CD4-positive, alpha-beta T cell treated with Interleukin-4 for 1 hour (primary cell): Measurements from ENCODE around the gene ARHGEF17.
"Not testable (repeated sequence)": the region's sequence is repeated elsewhere in the genome, so short reads cannot be mapped to it uniquely, and the experiment has no call there.

Experiments
- DNase-seq, 2 donors: peaks; one replicate each; pipeline ENCODE4 v3.0.0-alpha.2; 2020 to 2022

ARHGEF17 gene, protein sequence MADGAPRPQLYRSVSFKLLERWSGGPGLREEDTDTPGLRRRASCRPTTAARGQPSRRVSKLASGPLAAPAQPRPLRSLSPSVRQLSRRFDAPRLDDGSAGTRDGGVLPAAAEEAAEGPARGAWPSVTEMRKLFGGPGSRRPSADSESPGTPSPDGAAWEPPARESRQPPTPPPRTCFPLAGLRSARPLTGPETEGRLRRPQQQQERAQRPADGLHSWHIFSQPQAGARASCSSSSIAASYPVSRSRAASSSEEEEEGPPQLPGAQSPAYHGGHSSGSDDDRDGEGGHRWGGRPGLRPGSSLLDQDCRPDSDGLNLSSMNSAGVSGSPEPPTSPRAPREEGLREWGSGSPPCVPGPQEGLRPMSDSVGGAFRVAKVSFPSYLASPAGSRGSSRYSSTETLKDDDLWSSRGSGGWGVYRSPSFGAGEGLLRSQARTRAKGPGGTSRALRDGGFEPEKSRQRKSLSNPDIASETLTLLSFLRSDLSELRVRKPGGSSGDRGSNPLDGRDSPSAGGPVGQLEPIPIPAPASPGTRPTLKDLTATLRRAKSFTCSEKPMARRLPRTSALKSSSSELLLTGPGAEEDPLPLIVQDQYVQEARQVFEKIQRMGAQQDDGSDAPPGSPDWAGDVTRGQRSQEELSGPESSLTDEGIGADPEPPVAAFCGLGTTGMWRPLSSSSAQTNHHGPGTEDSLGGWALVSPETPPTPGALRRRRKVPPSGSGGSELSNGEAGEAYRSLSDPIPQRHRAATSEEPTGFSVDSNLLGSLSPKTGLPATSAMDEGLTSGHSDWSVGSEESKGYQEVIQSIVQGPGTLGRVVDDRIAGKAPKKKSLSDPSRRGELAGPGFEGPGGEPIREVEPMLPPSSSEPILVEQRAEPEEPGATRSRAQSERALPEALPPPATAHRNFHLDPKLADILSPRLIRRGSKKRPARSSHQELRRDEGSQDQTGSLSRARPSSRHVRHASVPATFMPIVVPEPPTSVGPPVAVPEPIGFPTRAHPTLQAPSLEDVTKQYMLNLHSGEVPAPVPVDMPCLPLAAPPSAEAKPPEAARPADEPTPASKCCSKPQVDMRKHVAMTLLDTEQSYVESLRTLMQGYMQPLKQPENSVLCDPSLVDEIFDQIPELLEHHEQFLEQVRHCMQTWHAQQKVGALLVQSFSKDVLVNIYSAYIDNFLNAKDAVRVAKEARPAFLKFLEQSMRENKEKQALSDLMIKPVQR (N-terminal part only)

DNA sequence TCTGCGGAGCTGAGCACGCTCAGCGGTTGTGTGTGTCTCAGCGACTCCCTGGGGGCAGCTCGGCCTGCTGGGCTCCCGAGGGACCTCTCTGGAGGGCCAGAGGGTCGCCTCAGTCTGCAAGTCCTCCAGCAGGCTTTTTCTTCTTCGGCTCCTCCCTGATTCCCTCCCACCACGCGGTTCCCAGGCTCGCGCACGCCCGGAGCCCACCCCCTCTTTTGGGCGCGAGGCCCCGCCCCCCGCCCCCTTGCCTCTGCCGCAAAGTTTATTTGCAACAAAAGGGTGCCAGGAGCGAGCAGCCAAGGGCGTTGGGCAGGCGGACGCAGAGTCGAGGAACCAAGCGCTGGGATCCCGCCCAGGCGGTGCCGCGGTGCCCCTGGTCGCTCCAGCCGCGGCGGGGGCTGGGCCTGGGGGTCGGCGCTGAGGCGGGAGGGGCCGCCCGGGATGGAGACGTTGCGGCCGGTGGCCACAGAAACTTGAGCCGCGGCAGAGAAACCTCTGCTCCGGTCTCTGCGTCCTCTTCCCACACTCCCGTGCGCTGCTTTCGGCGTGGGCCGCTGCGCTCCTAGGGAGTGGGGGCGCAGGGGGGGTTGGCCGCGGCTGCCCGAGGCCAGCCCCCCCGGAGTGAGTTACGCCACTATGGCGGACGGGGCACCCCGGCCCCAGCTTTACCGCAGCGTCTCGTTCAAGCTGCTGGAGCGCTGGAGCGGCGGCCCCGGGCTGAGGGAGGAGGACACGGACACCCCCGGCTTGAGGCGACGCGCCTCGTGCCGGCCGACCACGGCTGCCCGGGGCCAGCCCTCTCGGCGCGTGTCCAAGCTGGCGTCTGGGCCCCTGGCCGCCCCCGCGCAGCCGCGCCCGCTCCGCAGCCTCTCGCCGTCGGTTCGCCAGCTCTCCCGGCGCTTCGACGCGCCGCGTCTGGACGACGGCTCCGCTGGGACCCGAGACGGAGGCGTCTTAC lies at the start of gene ARHGEF17:
Gene ARHGEF17, plus strand, starts transcription at position 274 of the 958 bp plus-strand sequence. Its CDS starts 363 bp downstream, at position 637.
- no peak for DNase-seq

DNA sequence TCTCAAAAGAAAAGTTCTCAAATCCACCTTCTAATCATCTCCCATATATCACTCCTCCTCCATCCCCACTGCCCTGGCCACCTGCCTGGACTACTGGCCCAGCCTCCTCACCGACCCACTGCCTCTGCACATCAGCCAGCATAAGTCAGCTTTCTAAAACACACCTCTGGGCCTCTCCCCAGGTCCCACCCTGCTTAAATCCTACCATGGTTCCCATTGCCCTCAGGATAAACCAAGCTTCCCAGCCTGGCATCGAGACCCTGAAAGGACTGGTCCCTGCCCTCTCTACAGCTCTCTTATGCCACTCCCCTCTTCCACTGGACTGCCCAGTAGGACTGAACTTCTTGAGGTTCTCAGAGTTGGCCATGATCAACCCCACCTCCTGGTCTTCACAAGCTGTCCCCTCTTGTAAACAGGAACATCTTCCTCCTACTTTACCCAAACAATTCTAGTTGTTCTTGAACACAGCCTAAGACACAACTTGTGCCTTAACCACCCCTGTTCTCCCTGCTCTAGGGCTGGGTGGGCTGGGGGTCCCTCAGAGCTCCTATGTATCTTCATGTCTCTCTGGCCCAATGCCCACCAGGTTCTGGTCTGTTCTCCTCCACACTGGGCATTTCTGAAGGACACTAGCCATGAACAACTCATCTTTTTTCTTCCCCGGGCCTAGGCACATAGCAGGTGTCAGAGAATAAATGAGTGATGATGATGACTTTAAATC lies 48.5 kb upstream of the ARHGEF17 start:
- no peak for DNase-seq

DNA sequence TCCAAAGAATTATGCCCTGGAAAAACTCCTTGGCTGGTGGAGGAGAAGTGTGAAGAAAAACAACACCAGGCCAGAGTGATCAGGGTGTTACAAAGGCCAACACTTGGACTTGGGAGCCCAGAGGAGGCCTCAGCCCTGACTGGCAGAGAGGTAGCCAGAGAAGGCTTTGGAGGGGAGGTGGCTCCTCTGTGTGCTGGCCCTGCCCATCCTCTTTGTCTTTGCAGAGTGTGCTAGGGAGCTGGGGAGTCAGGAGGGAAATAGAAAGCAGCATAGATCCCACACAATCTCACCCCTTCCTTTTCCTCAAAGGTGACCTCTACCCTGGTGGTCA lies 48.0 kb upstream of the ARHGEF17 start:
- DNase-seq = no peak

DNA sequence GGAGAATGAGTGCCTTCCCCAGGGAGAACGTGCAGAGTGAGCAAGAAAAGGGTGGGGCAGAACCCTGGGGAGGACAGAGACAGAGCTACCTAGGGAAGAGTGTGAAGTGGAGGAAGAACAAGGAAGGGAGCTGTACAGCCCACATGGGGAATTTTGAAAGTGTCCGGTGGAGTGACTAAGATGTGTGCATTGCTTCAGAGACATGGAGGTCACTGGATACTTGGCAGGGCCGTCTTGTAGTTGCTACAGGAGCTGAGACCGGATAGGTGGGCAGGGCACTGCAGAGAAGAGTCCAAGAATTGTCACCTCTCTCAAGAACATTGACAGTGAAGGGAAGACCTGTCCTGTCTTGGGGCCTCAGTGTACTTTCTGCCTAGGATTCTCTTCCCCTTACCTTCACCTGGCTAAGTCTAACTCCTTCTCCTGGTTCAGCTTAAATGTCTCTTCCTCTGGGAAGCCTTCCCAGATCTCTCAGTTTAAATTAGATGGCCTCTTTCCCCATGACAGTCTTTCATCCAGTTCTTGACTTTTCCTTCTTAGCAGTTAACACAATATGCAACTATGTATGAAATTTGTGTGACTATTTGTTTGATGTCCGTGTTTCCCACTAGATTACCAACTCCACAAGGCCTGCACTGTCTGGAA lies 45.1 kb upstream of the ARHGEF17 start:
- DNase-seq = no peak

DNA sequence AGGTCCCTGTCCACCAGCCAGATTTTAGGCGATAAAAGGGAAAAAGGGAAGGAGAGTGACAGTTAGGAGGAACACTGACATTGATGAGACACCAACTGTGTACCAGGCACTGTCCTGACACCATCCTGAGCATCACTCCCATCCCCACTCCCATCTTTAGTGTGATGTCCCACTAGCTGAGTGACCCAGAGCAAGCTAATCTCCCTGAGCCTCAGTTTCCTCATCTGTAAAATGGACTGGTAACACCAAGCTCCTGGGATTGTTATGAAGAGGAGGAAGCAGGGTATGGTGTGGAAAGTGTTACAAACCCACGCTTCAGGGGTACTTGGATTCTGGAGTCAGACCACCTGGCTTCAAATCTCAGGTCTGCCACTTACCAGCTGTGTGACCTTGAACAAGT lies 44.4 kb upstream of the ARHGEF17 start:
- DNase-seq = no peak

DNA sequence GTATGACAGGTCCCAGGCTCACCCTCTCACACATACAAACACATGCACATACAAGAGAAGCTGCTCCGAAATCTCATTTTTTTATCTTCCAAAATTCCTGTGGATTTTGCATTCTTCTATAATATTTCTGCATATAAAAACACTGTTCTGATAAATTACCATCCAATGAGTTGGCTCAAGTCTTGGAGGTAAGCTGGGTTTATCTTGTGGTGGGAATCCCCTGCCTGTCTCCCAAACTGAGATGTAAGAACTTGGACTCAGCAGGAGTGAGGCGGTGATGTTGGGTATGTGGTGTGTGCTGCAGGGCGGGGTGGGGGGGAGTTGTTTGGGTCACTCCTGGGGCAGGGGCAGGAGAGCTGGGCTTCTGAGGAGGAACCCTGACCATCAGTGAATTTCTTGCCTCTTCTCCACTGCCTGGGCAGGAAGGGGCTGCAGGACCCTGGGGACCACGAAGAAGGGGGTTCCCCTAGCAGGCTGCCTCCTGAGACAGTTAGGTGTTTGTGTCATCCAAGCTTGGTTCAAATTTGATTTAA lies 42.7 kb upstream of the ARHGEF17 start:
- DNase-seq = no peak

DNA sequence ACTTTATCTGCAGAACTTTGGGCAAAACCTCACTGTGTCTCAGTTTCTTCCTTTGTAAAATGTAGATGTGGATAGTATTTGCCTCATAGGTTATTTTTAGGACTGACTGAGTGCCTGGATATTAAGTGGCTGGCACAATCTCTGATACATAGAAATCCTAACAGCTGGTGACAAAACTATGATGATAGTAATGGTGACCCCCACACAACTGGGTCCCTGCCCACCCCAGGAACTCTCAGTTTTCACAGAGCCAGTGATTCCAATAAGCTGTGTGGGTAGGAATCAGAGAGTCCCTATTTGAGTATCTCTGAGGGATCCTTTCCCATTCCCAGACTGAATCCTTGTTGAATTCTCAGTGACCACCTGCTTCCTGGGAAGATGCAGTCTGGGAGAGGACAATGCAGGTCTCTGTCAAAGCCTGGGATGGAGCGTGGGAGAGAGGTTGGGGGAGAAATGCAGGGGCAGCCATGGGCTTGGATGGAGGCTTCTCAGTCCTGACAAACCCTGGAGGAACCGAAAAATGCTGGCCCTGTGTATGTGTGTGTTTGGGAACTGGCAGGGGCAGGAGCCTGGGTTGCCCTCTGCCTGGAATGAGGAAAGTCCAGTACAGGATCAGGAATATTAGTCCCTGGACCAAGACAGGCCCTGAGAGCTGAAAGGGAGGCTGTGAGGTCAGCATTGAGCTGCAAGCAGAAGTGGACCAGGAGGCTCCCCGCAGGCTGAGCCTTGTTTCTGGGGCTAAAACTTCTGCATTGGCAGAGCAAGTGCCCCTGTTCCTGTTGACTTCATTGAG lies 42.0 kb upstream of the ARHGEF17 start:
- DNase-seq = no peak

DNA sequence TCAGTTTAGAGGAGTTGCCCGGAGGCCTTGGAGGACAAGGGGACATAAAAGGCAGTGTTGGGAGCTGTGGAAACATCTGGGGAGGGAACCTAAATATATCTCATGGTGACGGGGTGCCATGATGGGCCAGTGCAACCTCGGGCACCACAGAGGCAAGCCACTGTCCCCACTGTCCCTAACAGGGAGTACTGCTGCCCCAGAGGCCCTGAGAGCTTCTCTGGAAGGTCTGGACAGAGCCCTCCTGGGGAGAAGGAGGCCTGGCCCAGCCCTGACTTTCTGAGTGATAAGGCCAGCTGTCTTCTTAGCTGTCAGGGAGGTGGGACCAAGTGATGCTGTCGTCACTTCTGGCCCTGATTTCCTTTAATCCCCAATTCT lies 41.4 kb upstream of the ARHGEF17 start:
- no peak for DNase-seq

DNA sequence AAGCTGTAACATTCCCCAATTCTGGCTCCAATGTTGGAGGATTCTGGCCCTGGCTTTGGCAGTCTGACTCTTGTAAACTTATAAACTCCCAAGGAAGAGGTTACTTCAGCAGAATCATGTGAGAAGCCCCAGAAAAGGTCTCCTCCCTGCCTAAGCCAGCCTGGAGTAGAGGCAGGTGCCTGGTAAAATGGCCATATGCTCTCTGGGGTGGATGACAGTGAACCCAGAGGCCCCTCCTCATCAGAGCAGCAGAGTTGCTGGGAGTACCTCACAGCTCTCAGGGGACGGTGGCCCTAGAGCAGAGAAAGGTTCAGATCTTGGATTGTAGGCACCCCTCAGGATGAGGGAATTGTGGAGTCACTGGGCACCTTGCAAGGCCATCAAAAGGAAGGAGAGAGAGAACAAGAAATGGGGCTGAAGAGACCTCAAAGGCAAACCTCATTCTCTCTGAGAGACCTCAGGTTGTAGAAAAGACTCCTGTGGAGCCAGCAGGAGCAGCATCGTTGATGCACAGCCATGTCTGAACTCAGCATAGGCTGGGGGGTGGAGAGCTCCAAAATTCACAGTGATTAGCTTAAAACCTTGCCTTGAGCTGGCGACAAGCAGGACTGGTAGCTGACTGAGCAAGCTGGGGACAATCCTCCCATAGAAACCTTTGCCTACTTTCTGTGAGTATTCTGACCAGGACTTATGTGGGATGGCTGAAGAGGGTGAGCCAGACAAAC lies 40.8 kb upstream of the ARHGEF17 start:
- no peak for DNase-seq

DNA sequence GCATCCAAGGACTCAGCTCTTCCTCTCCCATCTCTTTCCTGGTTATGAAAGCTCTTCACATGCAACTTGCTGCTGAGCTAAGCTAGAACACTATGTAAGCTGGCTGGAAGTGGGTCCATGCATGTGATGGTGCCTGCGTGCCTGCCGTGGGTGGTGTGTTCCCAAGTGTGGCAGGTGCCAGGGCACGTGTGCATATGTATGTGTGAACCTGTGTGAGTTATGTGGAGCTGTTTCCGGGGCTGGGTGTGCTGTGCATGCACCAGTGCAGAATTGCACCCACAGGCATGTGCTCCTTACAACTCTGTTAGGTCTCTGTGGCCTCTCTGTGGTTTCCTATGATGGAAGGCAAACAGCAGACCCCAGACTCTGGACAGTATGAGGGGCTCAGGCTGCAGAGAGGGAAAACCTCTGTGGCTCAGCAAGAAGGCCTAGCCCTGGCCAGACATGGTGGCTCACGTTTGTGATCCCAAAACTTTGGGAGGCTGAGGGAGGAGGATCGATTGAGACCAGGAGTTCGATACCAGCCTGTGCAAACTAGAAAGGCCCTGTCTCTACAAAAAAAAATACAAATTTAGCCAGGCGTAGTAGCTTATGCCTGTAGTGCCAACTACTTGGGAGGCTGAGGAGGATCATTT lies 40.1 kb upstream of the ARHGEF17 start:
- no peak for DNase-seq

DNA sequence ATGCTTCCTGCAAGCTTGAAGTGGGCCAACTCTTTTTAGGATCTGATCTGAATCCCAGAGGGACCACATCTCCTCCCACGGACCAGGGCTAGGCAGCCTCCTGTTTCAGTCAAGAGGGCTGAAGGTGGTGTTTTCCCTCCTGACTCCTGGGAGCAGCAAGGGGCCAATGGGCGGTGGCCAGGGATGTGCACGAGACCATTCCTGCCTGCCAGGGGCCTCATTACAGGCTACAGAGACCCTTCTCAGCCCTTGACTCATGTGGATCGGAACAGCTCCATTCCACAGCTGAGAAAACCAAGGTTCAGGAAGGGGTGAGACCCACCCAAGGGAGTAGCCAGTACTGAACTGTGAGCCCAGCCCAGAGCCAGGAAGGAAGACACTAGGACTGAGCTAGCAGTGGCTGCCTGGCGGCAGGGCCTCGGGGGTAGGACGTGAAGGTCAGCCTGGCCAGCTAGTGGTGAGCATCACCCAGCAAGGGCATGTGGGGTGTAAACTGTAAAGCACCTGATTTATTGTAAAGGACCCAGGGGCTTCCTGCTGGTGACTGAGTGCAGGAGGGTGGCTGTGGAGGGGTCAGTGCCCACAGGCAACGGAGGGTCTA lies 39.3 kb upstream of the ARHGEF17 start:
- no peak for DNase-seq

DNA sequence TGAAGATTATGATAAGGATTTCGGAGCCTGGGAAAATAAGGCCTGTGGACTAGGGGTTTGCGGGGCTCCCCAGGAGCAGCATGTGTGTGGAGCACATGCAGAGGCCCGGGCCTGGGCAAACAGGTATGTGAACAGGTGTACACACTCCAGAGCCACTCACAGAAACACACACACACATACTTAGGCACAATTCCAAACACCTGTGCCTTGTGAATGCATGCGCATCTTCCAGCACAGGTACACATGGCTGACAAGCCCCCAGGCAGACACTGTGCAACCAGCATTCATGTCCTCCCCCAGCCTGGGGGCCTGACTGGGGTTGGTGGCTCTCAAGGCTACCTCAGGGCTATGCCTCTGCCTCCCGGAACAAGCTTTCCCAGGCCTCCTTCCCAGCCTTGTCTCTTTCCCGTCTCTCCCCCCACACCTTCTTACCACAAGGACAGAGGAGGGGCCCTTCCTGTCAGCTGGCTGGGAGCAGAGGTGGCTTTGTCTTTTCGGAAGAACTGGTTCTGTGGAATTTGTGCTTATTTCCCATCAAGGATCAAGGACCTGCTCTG lies 38.5 kb upstream of the ARHGEF17 start:
- no peak for DNase-seq

DNA sequence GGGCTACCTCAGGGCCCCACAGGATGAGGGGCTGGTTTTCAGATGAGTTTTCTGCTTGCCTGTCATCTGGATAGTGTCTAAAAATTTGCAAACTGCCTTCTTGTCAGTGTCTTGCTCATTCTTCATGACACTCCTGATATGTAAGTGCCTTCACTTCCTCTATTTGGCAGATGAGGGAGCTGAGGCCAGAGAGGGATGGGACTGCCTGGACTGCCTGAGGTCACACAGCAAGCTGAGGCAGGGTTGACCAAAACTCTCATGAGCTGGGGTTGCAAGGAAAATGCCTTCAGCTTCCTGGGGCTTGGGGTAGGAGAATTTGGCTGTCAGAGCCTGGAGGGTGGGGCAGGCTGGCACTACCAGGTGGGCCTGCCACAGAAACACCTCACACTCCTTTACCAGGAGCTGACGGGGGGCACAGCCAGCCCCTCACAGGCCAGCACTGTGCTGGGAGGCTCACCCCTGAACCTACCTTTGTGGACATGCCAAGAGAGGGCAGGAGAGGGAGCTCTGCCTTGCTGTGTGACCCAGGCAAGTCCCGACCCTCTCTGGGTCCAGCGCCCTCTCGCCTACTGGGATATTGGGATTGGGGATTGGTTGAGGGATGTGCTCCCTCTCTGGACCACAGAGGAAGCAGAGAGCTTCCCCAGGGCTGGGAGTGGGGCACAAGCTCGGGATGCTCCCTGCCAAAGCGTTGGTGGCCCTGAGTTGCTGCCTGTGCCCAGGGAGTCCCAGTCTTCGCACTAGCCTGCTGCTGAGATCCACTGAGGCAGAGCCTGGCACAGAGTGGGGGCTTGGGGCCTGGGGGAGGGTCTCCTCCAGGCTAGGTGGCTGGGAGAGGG lies 37.8 kb upstream of the ARHGEF17 start:
- peak in 1 of 2 donors; percentile 31 for DNase-seq

DNA sequence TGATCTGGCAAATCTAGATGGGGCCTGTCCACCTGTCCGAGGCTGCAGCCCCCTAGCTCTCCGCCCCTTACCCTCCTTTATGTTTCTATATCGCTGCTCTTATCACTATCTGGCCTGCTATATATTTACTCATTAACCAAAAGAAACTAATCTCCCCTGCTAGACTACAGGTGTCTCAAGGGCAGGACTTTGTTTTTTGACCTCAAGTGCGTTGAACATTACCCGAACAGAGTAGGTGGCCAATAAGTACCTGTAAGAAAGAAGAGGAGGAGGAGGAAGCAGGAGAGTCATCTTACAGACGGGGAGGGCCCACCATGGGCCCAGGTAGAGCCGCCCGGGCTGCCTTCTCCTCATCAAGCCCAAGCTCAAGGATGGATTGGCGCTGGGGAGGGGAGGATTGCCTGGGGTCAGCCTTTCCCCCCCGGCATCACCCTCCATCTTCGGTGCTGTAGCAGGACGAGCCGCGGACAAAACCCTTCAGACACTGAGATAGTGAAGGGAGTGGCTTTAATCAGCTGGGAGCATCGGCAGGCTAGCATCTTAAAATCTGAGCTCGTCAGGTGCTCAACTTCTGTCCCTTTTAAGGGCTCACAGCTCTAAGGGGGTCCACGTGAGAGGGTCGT lies 37.1 kb upstream of the ARHGEF17 start:
- DNase-seq = no peak

DNA sequence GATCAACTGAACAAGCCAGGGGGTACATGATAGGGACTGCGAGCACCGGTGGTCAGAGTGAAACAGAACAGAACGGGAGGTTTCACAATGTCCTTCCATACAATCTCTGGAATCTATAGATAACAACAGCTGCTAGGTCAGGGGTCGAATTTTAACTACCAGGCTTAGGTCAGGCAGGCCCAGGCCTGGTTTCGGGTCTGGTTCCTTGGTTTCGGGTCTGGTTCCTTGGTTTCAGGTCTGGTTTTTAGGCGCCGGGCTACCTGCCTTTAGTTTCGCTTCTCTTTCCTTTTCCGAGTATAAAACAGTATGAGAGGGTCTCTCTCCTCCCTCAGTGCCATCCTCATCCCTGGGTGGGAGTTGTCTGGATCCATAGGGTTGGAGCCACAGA lies 36.6 kb upstream of the ARHGEF17 start:
- DNase-seq = not testable (repeated sequence)

DNA sequence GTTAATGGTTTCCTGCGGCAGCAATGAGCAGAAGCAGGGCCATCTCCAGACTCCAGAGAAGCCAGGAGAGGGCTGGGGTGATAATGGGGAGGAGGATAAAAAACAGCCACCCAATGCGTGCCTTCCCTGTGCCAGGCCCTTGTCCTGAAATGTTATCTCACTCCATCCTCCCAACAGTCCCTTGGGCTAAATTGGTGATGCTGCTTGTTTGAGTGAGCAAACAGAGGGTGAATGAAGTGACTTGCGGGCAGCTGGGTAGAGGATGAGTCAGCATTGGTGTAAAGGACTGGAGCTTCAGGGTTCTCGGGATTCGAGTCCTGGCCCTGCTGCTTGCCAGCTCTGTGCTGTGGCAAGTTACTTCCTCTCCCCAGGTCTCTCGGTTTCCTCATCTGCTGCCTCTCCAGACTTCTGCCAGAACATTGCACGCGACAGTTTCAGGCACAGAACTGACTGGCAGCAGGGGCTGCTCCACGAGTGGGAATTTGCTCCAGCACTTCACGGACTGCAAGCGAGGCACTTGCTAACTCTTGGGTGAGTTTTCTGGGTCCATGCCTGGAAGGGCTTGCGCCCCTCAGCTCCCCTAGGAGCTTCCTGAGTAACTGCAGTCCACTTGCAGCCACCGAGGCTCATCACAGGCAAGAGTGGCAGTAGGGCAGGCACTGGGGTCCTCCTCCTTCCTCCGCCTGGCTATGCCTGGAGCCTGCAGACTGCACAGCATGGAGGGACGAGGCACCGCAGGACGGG lies 36.0 kb upstream of the ARHGEF17 start, which contains the start of gene P2RY6:
Gene P2RY6, plus strand, starts transcription at position 403 of the 744 bp plus-strand sequence. CDS start 24,181 bp downstream, outside the sequence.
- peak; percentile 8 to 57 for DNase-seq
